Activated CD4-positive, alpha-beta T cell treated with anti-CD3 and anti-CD28 coated beads, Interleukin-2, Interleukin-6, amounts not matched to agents 100 ng/mL and 50 ng/mL, durations not matched to agents 16 hours and 8 hours (primary cell): ENCODE measurements around the gene CACNA2D3.

Experiments
- DNase-seq: peaks from one replicate; pipeline ENCODE4 v3.0.0-alpha.2; 2020

CACNA2D3 gene

DNA sequence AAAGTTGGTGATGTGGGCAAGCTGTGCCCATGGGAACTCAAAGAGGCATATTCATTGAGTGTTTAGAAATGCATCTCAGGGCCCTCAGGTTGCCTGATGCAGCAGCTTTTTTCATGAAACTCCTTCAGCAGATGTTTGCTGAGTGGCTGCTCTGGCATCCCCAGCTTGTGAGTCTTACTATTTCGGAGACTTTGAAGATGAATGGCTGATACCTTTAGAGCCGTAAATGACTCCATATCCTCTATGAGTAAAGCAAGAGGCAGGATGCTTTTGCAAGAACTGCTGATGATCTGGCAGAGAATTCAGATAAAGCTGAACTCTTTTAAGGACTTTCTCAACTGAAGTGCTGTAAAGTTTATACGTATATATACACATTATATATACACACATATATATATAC, 384.3 kb downstream of the CACNA2D3 start:
- DNase-seq = no peak

DNA sequence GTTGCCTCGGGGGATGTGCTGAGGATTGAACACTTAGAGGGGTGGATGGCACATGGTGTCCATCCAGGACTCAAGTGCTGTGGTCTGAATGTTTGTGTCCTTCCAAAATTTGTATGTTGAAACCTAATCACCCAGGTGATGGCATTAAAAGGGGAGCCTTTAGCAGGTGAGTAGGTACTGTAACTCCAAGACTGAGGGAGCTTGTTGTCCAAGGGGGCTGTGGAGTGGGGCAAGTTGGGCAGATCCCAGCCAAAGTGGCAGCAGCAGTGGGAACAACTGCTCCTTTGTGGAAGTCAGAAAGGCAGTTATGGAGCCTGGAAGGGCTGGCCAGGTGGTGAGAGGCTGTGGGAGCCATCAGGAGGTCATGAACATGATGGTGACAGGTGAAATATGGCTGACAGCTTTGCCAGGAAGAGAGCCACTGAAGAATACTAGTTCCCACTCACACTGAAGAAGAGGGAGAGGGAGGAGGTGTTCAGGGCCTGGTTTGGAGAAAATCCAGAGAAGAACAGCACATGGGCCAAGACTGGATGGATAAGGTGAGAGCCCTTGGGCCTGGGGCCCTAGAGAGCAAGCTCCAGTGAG, 385.6 kb downstream of the CACNA2D3 start:
- no peak for DNase-seq

DNA sequence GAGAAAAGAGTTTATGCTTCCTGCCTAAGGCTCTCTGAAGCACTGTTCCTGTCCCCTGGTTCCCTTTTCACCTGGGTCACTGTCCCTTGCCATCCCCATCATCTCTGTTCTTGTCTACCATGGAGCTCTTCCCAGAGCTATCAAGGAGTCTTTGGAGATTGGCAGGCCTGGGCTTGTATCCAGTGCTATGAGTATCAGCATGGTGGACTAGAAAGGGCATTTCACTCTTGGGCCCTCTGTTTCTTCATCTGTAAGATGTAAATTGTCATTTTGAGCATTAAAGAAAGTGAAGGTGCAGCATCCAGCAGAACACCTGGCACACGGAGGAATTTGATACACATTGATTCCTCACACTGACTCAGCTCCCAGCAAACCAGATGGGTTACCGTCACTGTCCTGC, 388.2 kb downstream of the CACNA2D3 start:
- DNase-seq = no peak

DNA sequence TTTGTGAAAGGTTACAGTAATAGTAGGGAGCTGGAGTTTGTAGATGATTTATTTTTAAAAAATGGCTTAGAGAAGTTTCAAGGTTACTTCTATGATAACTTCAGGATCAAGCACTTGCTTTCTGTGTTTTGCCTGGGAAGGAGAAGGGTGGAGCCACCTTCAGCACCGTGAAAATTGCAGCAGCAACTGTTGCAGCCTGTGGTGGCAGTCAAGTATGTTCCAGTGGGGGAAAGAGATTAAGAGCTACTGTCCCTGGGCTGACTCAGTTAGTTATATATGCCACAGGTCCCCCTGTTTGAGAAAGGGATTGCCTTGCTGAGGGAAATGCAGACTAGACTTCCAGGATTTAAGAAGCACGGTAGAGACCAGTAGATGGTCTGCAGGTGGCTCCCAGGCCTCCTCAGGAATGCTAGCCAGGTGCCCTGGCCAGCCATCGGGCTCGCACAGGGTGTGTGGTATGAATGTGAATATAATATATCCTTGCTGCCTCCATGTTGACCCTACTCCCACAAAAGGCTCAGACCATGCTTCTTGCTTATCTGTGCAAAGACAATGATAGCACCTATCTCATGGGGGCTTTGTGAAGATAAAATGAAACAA, 389.5 kb downstream of the CACNA2D3 start:
- no peak for DNase-seq

DNA sequence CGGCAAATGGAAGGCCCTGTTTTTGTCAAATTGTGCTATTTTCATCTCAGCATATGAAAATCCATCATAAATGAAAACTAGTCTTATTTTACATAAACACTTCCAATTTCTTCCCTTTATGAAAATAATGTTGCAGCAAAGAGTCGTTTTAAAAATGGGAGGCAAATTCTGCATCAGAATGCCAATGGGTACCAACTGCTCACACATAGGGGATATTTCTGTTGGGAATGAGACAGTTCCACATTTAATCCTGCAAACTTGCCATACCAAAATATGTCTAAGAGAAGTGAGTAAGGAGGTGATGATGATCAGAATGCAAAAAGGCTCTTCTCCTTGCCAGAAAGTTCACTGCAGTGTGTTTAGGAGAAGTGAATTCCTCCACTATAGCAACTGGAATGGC, 391.7 kb downstream of the CACNA2D3 start:
- no peak for DNase-seq

DNA sequence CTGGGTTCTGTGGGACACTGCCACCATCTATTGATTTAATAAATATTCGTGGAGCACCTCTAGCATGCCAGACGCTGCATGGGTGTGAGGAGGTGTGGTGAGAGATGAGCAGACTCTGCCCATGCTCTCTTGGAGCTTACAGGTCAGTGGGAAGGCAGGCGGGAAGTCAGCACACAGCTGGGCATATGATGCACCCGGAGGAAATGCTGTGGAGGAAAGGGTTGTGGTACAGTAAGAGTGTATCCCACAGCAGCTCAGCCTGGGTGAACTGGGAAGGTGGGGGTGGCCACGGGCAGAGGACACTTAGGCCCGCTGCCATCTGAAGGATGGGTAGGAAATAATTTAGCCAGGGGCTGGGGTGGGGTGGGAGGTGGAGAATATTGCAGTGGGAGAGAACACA, 392.1 kb downstream of the CACNA2D3 start:
- no peak for DNase-seq

DNA sequence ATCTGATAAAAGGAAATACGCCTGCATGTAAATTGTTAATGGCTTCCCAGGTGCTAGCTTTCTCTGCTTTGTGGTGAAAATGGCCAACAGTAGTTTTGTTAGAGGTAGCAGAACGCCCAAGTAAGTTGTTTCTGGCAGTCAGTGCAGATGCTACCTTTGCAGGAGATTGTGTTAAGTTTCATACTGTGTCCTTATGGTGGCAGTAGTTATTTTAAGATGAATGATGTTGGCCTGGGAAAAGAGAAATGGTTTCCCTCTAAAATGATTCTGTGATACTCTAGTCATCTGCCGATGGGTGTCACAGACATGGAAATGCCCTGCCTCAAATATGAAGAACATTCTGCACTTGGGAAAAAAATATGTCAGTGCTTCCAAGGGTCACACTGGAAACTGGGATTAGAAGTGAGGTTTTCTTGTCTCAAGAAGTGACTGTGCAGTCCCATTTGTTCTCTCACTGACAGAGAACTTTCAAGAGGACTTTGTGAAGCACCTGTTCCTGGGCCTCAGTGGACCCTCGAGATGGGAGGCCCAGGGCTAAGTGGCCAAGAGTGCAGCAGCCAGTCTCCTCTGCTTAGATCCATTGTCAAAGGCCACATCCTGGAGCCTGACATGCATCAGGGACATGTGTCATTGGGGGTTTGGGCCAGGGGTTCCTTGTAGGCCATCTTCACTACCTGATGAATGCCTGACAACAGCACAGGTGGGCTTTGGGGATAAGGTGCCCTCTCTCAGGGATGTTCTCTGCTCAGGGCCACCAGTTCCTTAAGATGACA, 393.3 kb downstream of the CACNA2D3 start:
- DNase-seq = no peak

DNA sequence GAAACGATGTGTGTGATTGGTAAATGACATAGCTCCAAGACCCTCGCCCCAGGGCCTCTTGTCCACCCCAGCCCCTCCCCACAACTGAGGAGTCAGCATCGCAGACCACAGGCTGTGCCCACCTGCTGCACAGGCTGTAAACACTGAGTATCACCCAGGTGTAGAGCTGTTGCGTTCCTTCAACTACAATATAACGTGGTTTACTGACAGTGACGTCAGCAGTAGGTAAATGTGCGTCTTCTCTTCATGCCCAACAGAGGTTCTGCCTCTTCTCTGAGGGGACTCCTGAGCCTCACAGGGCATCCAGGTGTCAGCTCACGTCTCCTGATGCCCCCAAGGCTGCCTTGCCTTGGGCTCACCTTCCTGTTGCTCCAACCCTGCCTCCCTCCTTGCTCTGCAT, 395.1 kb downstream of the CACNA2D3 start:
- no peak for DNase-seq

DNA sequence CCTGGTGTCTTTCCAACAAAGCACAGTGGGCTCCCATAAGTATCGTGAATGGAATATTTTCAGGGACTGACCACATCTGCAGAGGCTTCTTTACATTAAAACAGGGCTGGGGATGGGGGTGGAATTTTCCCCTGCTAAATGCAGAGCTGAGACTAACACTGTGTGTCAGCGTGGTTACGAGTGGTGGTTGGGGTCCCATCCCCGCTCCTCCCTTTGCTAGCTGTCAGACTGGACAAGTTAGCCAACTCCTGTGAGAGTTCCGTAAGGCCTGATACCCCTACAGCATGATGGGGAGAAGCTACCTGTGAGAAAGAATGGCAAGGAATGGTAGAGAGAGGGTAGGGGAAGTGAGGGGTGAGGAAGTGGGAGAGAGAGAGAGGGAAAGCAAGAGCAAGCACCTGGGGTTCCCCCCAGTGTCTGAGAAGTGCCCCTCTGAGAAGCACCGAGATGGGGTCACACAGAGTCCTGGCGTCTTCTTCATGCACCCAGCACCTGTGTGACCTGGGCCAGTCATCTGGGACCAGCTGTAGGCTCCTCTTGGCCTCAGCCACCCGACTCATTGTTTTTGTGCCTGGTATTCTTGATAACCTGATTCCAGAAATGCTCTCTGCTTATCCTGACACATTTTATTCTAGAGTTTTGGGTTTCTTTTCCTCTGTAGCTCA, 395.8 kb downstream of the CACNA2D3 start:
- DNase-seq = no peak

DNA sequence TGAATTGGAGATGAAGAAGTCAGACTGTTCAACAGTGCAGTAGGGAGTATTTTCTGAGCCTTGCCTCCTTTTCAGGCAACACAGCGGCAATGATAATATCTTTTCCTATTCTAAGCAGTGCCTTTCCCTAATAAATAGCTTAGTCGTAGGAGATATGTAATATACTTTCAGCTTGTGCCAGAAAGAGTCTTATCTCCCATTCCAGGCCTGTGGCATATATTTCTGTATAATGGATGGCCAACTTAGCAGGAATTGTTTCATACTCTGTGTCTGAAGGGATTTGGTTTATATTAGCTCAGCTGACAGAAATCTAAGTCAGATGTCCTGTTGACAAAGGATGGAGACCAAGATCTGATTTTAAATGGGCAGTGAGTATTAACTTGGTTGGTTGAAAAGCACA, 397.1 kb downstream of the CACNA2D3 start:
- DNase-seq = no peak

DNA sequence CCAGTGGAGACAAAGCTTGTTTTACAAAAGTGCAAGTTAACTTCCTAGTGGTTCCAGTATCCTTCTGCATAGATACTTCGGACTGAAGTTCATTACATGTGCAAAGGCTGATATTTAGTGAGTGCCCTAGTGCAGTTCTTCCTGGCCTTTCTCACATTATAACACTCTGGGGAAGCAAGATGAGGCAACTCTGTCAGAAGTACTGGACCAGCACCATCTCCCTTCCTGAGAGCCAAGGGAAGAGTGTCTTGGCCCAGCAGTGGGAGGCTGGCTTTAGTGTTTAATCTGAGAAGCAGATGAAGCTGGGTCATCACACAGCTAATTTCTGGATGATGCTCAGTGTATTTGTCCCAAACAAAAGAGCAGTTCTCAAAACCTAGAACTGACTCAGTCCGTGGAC, 397.7 kb downstream of the CACNA2D3 start:
- no peak for DNase-seq

DNA sequence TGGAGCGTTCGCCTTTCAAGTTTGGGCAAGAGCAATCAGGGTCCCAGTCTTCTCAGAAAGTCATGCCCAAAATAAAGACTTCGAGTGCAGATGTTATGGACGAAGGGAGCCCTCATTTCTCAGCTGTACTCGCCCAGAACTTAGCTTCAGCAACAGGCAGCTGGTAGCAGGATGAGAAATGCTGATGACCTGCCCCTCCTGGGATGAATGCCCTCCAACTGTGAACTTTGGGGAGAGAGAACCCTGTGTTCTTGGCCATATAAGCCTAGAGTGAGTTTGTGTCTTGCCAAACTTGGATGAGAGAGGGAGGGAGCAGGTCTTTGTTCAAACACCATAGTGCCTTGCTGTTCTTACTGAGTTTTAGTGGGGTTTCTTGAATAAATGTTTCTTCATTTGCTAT, 405.2 kb downstream of the CACNA2D3 start:
- no peak for DNase-seq

DNA sequence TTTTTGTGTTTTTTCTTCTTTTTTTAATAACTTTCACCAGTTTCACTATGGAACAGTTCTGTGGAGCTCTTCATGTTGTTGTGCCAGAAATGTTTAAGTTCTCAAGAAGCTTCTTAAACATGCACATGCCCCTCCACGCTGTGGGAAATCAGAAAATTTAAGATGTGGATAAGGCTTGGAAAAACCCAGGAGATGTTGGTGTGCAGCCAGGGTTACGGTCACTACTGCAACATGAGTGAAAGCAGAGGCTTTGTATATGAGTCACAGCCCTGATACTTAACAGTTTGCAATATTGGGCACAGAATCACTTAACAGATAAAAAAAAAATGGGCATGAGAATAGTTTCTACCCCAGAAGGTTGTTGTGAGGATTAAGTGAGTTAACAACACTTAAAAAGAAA, 405.6 kb downstream of the CACNA2D3 start:
- DNase-seq = no peak

DNA sequence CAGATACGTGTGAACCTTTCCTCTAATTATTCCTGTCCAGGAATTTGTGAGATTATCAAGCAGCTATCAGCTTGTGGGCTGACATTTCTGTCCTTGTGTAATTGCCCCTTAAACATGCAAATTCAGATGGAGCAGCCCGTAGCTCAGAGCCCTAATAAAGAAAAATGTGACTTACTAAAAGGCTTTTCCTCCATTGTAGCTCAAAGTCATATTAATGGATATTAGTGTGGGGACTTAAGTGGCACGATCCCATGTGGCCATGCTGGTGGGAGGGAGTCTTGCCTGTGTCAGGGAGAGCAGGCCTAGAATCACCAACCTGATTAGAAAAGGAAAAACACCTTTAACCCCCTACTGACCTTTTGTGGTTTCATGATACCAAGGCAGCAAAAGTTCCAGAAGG, 406.3 kb downstream of the CACNA2D3 start:
- DNase-seq = no peak

DNA sequence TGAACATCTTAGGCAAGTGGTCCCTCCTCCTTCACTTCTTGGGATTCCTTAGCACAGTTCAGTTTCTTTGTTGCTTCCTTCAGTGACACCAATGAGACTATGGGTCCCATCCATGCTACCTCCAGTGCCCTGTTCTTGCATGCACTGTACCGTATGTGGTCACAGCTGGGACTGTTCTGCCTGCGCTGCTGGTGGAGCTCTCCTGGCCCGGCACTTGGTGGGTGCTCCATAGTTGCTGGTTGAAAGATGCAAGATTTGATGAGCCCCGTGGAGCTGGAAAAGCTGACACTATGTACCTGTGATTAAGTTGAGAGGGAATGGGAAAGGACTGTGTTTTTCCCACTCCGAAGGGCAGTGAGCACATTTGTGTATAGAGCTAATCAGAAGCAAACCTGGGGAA, 407.7 kb downstream of the CACNA2D3 start:
- no peak for DNase-seq

DNA sequence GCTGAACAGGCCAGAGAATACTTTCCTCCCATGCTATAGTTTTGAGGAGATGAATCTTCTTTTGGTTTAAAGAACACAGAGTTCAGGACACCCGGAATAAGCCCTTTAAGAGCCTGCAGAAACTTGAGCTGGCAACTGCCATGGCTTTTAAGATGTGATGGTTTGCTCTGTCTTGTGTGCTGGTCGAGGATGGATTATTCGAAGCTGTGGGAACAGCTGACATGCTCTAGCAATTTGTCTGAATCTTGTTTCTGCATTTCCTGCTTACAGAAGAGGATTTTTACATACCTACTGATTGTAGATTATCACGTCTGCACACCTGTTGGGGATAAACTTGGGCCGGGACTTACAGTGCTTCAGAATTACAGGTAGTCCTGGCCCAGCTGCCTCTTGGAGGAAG, 408.6 kb downstream of the CACNA2D3 start:
- DNase-seq = no peak

DNA sequence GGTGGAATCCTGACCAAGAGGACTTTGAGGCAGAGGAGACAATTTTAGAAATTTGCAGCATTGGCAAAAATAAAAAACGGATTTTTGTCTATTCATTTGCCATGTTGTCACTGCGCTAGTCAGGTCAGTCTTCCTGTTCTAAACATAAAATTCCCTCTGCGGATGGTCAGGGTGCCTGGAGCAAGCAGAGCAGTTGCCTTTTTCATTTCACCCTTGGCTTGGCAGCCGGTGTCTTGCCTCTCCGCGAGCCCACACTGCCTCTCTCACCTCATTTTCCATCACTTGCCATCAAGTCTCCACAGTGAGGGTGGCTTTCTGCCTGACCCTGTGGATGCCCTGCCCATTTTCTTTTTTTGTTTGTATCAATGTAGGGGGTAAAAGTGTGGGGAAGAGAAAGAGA, 409.4 kb downstream of the CACNA2D3 start:
- DNase-seq = no peak

DNA sequence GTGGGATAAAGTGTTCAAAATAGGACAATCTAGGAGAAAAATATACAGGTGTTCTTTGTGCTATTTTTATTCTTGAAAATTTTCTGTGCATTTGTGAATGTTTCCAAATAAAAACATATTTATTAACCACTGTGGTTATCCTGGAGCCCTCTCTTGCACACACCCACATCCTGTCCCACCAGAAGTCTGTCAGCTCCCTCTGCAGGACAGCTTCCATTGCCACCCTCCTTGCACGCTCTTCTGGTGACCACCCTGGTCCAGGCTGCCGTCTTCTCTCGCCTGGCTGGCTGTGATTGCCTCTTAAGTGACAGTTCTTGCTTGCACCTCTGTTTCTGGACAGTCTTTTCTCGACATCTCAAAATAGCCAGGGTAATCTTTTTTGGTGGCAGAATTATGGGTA, 411.5 kb downstream of the CACNA2D3 start:
- no peak for DNase-seq

DNA sequence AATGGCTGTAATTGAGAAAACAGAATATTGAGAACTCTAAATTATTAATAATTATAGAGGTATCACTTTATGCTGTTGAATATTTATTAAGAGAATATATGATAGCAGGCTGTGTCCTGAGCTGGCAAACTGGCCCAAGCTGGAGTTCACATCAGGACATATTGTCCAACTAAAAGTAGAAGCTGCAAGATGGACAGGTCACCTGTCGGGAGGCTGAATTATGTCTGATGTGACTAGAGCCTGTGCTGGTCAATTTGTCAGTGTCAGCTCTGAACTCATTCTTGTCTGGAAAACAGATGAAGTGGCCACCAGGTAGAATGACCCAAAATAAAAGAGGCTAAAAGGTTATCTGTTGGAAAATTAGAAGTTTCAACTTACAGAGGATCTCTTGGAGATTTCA, 413.3 kb downstream of the CACNA2D3 start:
- DNase-seq = no peak

DNA sequence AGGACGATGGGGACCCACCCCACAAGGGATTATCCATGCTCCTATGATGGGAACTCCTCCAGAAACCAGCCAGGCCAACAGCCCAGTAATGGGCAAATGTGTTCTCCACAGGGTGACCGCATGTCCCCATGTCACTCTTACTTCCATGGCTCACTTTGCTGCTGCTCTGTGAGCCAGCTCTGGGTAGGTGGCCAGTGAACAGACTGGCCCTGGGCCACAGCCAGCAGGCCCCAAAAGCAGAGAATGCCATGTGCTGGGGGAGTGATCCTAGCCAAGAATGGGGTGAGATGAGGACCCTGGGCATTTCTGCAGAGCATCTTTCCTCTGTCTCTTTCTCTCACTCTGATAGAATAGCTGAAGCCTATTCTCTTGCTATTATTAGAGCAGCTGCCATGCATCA, 414.1 kb downstream of the CACNA2D3 start:
- no peak for DNase-seq

DNA sequence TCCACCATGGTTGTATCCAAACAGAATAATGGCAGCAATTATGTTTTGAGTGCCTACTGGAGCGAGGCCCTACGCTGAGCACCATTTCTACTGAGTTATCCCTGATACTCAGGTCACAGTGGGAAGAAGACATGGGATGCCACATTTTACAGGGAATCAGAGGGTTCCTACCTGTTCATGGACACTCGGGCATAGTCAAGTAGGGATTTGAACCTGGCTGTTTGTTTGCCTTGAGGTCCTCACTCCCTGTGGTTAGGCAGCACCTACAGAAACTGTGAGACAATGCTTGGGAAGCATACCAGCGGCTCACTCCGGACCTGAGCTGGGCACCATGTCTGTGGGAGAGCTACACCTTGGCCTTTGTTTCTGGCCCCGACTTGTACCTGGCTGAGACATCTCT, 415.2 kb downstream of the CACNA2D3 start:
- no peak for DNase-seq

DNA sequence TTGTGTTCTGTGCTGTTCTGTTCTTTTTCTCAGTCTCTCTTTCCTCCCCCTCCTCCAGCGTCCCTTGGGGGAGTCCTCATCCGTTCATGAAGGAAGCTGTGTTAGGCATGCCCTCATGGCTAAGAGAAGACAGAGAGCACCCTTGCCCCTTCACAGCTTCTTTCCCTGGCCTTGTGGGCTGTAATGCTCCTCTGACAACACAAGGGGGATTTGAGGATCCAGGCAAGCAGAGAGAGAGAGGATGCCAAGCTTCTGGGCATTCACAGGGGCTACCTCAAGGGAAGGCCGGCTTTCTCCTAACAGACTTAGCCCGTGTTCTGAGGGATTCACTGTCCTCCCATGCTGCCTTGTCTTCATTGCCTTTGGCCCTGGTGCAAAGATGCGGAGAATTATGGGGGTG, 416.0 kb downstream of the CACNA2D3 start:
- DNase-seq = no peak

DNA sequence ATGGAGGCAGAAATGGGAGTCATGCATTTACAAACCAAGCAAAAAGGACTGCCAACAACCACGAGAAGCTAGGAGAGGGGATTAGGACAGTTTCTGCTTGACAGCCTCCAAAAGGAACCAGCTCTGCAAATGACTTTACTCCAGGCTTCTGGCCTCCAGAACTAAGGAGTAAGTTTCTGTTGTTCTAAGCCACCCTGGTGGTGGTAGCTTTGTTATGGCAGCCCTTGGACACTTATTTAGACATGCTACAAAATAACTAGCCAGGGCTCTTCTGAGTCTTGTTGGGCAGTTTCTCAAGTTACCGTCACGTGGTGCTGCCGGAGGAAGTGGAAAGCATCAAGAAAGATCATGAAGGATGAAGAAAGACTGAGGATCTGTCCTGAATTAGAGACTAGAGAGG, 419.0 kb downstream of the CACNA2D3 start:
- no peak for DNase-seq

DNA sequence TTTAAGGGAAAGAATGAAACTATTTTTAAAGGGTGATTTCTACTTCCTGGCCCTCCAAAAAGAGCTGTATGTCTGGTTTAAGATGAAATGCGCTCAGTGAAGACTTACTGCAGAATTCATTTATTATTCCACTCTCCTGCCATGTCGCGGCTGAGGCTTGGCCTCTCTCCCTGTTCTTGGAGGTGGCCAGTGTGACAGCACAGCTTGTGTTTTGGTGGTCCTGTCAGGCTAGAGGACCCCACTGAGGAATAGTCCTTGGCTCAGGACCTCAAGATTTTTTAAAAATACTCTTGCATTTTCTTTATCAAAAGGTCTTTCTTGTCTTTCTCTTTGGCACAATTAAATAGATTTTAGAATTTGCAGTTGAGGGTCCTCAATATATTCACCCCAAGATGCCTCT, 421.1 kb downstream of the CACNA2D3 start:
- no peak for DNase-seq
